GM12892 (cell line): ENCODE measurements around the gene PGRMC1.

Source experiments
- DNase-seq: peaks from one replicate; pipeline ENCODE4 v3.0.0; 2011; ENCODE audit not compliant: insufficient read length
- FAIRE-seq: peaks from 2 replicates; lab custom pipeline; 2011; peaks lifted over from hg19 to GRCh38; lab: Jason Lieb, UNC
- POLR2A ChIP-seq: IDR thresholded peaks from 2 replicates; pipeline ENCODE4 v1.6.1; 2011; ENCODE audit warnings: low read depth, low read length, control low read depth
- POLR2AphosphoS5 ChIP-seq: IDR thresholded peaks from 2 replicates; pipeline ENCODE4 v1.6.1; 2011; ENCODE audit warnings: low read depth, low read length, control low read depth
- TAF1 ChIP-seq: IDR thresholded peaks from 2 replicates; pipeline ENCODE4 v1.6.1; 2011; ENCODE audit warnings: low read depth, mild to moderate bottlenecking, control low read depth, low read length, borderline replicate concordance

Gene PGRMC1

GRCh38 chrX:119211649-119212014 lies 24.5 kb upstream of the PGRMC1 start:
- DNase-seq (no peak), FAIRE-seq (no peak)
- TF ChIP-seq POLR2AphosphoS5 (no peak), POLR2A (no peak), TAF1 (no peak)

GRCh38 chrX:119218198-119218597 lies 17.9 kb upstream of the PGRMC1 start:
- FAIRE-seq (peak; percentile 58), DNase-seq (no peak)
- TF ChIP-seq POLR2AphosphoS5: no peak
- TF ChIP-seq TAF1: no peak
- TF ChIP-seq POLR2A: no peak

- no peak for FAIRE-seq
- DNase-seq: no peak
- no peak for TF ChIP-seq POLR2A
These were observed 13.2 kb upstream of the PGRMC1 start for GRCh38 chrX:119222932-119223331.

GRCh38 chrX:119223783-119224182 lies 12.3 kb upstream of the PGRMC1 start:
- DNase-seq (no peak), FAIRE-seq (no peak)
- TF ChIP-seq POLR2AphosphoS5: no peak
- TF ChIP-seq POLR2A: no peak
- no peak for TF ChIP-seq TAF1

GRCh38 chrX:119226446-119226845 lies 9.6 kb upstream of the PGRMC1 start:
- no peak for FAIRE-seq
- no peak for DNase-seq
- no peak for TF ChIP-seq POLR2A
- TF ChIP-seq POLR2AphosphoS5: no peak
- no peak for TF ChIP-seq TAF1

- TF ChIP-seq POLR2AphosphoS5: no peak
- TF ChIP-seq POLR2A: no peak
- no peak for TF ChIP-seq TAF1
- DNase-seq (no peak), FAIRE-seq (no peak)
These were observed 7.4 kb upstream of the PGRMC1 start for GRCh38 chrX:119228512-119229252.

- no peak for TF ChIP-seq POLR2A
- TF ChIP-seq POLR2AphosphoS5: no peak
- TF ChIP-seq TAF1: no peak
- DNase-seq (no peak), FAIRE-seq (no peak)
These were observed 6.9 kb upstream of the PGRMC1 start for GRCh38 chrX:119229253-119229615.

- DNase-seq: no peak
- no peak for FAIRE-seq
- TF ChIP-seq TAF1: no peak
- no peak for TF ChIP-seq POLR2A
- no peak for TF ChIP-seq POLR2AphosphoS5
These were observed 5.2 kb upstream of the PGRMC1 start for GRCh38 chrX:119230850-119231249.

GRCh38 chrX:119231936-119232445 lies 4.1 kb upstream of the PGRMC1 start:
- no peak for TF ChIP-seq POLR2AphosphoS5
- TF ChIP-seq TAF1: no peak
- no peak for TF ChIP-seq POLR2A
- DNase-seq (no peak), FAIRE-seq (no peak)

GRCh38 chrX:119235051-119235511 lies 1.0 kb upstream of the PGRMC1 start:
- TF ChIP-seq POLR2AphosphoS5 (no peak), TAF1 (no peak), POLR2A (no peak)
- no peak for DNase-seq
- FAIRE-seq: no peak

GRCh38 chrX:119236623-119237561 lies 807 bp downstream of the PGRMC1 start:
- peak; percentile 25 for DNase-seq

GRCh38 chrX:119237562-119237942 lies 1.5 kb downstream of the PGRMC1 start:
- TF ChIP-seq POLR2AphosphoS5 (no peak), TAF1 (no peak), POLR2A (no peak)
- DNase-seq (no peak), FAIRE-seq (no peak)

More at GRCh38 chrX:119236623-119237561, 807 bp downstream of the PGRMC1 start:
- TF ChIP-seq TAF1 (no peak), POLR2AphosphoS5 (no peak), POLR2A (no peak)
- FAIRE-seq: peak; percentile 88

GRCh38 chrX:119238557-119238956 lies 2.5 kb downstream of the PGRMC1 start:
- TF ChIP-seq POLR2A: no peak
- TF ChIP-seq POLR2AphosphoS5: no peak
- no peak for TF ChIP-seq TAF1
- FAIRE-seq (peak; percentile 9), DNase-seq (no peak)
